ENCODE results near the gene VGF. TPM values are rescaled to one million over a fixed set of nuclear protein-coding genes. Genes with fewer than 3 reads are reported as not detected.
"Not testable (repeated sequence)": the region's sequence is repeated elsewhere in the genome, so short reads cannot be mapped to it uniquely, and the experiment has no call there.

The VGF gene
- total RNA-seq, 1 experiment from 2014 or later, result 122 TPM

GRCh38 chr7:101153969-101154692 is 11.2 kb downstream of the VGF start, which contains the start of gene AP1S1:
Gene AP1S1 (plus strand): TSS chr7:101154476. CDS start chr7:101154515, 39 bp downstream.
- DNase-seq (ENCODE audit: low spot score), result peak; percentile 100
- in situ Hi-C loops (cut with HindIII; ENCODE audit: low sequenced_read_pairs), result no loop called here

DNA sequence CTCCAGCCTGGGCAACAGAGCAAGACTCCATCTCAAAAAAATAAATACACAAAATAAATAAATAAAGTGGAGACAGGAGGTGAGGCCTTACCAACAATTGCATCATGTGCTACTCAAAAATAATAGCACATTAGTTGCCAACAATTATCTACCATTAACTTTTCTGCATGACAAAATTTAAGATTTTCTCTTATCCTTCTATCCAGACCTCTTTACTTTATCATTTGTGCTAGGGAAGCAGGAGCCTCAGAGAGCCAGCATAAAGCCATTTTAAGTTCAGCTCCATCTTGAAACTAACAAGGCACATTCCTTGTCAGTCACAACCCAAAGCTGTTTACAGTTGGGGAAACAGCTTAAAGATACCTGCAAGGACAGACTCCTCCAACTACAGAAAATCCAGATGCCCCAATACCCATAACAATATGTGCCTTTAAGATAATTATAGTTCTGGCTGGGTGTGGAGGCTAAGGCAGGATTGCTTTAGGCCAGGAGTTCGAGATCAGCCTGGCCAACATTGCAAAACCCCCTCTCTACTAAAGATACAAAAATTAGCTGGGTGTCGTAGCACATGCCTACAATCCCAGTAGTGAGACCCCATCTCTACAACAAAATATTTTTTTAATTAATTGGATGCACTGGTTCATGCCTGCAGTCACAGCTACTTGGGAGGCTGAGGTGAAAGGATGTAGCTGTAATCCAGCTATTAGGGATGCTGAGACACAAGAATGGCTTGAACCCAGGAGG is 13.3 kb downstream of the VGF start:
- in situ Hi-C loops (cut with HindIII; ENCODE audit: low sequenced_read_pairs), result no loop called here
- no peak for DNase-seq (ENCODE audit: low spot score)

DNA sequence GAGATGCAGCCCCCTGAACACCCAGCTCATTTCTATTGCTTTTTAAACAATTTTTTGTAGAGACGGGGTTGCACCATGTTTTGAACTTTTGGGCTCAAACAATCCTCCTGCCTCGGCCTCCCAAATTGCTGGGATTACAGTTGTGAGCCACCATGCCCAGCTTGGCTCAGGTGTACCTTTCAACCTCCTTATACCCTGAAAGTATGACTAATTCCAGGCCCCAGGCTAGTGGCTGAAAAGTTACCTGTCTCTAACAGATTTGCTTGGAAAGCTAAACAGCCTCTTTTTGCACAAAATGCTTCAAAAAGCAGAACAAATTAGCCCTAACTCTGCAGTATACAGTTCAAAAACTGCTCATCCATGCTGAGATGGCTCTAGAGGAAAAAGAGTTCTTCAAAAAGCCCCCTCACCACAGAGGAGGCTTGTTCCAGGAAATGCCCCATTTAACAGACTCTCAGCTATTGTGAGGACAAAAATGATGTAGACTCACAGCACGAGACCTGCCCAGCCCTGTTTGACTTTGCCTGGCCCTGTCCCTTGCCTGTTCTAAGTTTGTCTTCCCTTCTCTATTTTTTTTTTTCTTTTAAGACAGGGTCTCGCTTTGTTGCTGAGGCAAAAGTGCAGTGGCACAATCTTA is 24.5 kb downstream of the VGF start:
- in situ Hi-C loops (cut with HindIII; ENCODE audit: low sequenced_read_pairs), result no loop called here
- no peak for DNase-seq (ENCODE audit: low spot score)

- in situ Hi-C loops (cut with HindIII; ENCODE audit: low sequenced_read_pairs), result no loop called here
- DNase-seq (ENCODE audit: low spot score), result no peak
These were observed 25.1 kb downstream of the VGF start for GRCh38 chr7:101140339-101140699.

DNA sequence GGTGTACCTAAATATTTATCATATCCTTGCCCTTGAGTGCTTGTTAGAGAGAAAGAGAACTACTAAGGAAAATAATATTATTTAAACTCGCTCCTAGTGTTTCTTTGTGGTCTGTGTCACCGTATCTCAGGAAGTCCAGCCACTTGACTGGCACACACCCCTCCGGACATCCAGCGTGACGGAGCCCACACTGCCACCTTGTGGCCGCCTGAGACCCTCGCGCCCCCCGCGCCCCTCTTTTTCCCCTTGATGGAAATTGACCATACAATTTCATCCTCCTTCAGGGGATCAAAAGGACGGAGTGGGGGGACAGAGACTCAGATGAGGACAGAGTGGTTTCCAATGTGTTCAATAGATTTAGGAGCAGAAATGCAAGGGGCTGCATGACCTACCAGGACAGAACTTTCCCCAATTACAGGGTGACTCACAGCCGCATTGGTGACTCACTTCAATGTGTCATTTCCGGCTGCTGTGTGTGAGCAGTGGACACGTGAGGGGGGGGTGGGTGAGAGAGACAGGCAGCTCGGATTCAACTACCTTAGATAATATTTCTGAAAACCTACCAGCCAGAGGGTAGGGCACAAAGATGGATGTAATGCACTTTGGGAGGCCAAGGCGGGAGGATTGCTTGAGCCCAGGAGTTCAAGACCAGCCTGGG is 27.0 kb downstream of the VGF start:
- in situ Hi-C loops (cut with HindIII; ENCODE audit: low sequenced_read_pairs), result no loop called here

GRCh38 chr7:101137651-101138212 is 27.6 kb downstream of the VGF start:
- in situ Hi-C loops (cut with HindIII; ENCODE audit: low sequenced_read_pairs), result no loop called here

More for the DNA sequence above, 27.0 kb downstream of the VGF start:
- peak; percentile 68 for DNase-seq (ENCODE audit: low spot score)

GRCh38 chr7:101134399-101134980 is 30.9 kb downstream of the VGF start:
- DNase-seq (ENCODE audit: low spot score), result no peak
- in situ Hi-C loops (cut with HindIII; ENCODE audit: low sequenced_read_pairs), result no loop called here

More at GRCh38 chr7:101137651-101138212, 27.6 kb downstream of the VGF start:
- DNase-seq (ENCODE audit: low spot score), result no peak

DNA sequence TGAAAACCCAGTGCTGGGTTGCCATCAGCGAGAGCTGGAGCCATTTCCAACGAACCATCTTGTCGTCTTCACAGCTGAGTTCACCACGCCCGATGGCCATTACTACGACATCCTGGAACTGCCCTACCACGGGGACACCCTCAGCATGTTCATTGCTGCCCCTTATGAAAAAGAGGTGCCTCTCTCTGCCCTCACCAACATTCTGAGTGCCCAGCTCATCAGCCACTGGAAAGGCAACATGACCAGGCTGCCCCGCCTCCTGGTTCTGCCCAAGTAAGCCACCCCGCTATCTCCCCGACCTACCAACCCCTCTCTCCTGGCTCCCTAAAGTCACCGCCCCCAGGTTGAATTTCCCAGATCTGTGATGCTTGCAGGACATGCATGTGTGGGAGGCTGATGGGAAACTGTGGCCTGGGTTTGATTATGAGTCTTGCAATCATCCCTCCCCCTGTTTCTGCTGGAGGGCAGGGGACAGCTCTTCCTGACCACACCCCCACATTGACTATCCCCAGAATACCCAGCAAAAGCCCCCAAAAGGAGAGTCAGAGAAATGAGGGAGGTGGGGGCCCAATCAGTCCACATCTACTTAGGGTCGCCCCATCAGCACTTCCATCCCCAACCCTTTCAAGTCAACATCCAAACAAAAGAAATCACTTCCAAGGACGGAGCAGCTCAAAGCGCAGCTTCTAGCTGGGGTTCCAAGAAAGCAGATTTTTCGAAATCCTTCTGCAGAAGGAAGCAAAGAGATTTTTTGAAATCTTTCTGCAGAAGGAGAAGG is 31.6 kb downstream of the VGF start:
- in situ Hi-C loops (cut with HindIII; ENCODE audit: low sequenced_read_pairs), result no loop called here
- DNase-seq (ENCODE audit: low spot score), result no peak

DNA sequence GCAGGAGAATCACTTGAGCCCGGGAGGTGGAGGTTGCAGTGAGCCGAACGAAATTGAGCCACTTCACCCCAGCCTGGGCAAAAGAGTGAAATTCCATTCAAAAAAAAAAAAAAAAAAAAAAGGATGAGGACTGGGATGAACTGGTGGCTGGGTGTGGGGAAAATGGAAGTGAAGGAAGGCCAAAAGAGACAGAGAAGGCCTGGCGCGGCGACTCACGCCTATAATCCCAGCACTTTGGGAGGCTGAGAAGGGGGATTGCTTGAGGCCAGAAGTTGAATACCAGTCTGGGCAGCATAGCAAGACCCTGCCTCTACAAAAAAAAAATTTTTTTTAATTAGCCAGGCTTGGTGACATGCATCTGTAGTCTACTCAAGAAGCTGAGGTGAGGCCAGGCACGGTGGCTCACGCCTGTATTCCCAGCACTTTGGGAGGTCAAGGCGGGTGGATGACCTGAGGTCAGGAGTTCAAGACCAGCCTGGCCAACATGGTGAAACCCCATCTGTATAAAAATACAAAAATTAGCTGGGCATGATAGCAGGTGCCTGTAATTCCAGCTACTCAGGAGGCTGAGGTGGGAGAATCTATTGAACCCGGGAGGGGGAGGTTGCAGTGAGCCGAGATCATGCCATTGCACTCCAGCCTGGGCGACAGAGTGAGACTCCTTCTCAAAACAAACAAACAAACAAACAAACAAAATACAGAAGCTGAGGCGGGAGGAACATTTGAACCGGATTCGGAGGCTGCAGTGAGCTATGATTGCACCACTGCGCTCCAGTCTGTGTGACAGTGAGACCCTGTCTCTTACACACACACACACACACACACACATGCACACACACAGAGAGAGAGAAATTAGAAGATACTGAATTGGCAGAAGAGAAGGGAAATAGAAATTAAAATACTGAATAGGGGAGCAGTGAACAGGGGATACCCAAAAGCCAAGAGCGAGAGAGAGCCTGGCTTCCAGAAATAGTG is 32.5 kb downstream of the VGF start:
- in situ Hi-C loops (cut with HindIII; ENCODE audit: low sequenced_read_pairs); DNase-seq (ENCODE audit: low spot score): not testable (repeated sequence)

GRCh38 chr7:101129603-101130117 is 35.7 kb downstream of the VGF start:
- in situ Hi-C loops (cut with HindIII; ENCODE audit: low sequenced_read_pairs), result no loop called here
- no peak for DNase-seq (ENCODE audit: low spot score)

DNA sequence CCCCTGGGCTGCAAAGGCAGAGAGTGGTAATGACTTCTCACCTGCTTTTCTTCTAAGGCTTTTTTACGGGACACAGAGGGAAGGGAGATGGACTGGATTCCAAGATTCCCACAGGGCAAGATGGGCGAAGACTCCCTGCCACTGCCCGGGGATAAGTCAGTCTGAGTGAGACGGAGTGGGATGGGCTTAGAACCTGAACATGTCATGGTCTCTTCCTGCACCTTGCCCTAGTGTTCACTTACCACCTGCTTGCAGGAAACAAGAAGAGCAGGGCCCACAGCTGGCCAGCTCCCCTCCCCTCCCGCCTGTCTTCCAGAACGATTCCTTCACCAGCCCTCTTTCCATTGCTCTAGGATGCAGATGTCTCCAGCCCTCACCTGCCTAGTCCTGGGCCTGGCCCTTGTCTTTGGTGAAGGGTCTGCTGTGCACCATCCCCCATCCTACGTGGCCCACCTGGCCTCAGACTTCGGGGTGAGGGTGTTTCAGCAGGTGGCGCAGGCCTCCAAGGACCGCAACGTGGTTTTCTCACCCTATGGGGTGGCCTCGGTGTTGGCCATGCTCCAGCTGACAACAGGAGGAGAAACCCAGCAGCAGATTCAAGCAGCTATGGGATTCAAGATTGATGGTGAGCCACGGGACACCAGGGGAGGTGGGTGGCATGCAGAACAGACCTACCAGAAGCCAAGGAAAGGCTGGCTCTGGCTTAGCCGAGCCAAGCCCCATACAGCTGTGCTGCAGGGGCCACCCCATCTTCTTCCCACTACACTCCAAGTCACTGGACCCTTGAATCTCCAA is 37.1 kb downstream of the VGF start:
- no peak for DNase-seq (ENCODE audit: low spot score)
- in situ Hi-C loops (cut with HindIII; ENCODE audit: low sequenced_read_pairs), result no loop called here

DNA sequence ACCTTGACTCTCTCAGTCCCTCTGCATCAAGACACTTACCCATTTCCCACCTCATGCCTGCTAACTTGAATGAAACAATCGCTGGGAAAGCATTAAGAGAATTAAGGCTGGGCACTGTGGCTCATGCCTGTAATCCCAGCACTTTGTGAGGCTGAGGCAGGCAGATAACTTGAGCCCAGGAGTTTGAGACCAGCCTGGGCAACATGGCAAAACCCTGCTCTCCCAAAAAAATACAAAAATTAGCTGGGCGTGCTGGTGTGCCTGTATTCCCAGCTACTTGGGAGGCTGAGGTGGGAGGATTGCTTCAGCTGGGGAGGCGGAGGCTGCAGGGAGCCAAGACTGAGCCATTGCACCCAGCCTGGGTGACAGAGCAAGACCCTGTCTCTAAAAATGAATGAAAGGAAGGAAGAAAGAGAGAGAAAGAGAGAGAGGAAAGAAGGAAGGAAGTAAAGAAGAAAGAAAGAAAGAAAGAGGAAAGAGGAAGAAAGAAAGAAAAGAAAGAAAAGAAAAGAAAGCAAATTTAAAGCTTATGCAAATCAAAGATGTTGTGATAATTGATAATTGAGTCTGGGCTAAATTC is 37.8 kb downstream of the VGF start:
- DNase-seq (ENCODE audit: low spot score), result no peak
- in situ Hi-C loops (cut with HindIII; ENCODE audit: low sequenced_read_pairs), result no loop called here

GRCh38 chr7:101126651-101127459 is 38.5 kb downstream of the VGF start, which contains the start of gene SERPINE1:
Gene SERPINE1 (plus strand): TSS chr7:101127104. CDS start chr7:101128394, 1,290 bp downstream.
- DNase-seq (ENCODE audit: low spot score), result peak; percentile 65
- in situ Hi-C loops (cut with HindIII; ENCODE audit: low sequenced_read_pairs), result no loop called here

DNA sequence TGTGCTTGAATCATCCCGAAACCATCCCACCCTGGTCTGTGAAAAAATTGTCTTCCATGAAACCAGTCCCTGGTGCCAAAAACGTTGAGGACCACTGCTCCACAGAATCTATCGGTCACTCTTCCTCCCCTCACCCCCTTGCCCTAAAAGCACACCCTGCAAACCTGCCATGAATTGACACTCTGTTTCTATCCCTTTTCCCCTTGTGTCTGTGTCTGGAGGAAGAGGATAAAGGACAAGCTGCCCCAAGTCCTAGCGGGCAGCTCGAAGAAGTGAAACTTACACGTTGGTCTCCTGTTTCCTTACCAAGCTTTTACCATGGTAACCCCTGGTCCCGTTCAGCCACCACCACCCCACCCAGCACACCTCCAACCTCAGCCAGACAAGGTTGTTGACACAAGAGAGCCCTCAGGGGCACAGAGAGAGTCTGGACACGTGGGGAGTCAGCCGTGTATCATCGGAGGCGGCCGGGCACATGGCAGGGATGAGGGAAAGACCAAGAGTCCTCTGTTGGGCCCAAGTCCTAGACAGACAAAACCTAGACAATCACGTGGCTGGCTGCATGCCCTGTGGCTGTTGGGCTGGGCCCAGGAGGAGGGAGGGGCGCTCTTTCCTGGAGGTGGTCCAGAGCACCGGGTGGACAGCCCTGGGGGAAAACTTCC is 39.2 kb downstream of the VGF start:
- DNase-seq (ENCODE audit: low spot score), result no peak
- in situ Hi-C loops (cut with HindIII; ENCODE audit: low sequenced_read_pairs), result no loop called here

Measured in G401 (cell line).